Non-pigmented ciliary epithelial cell (primary cell): ENCODE results near the gene TRAT1.
"Not testable (repeated sequence)": the region's sequence is repeated elsewhere in the genome, so short reads cannot be mapped to it uniquely, and the experiment has no call there.

Experiments used
- DNase-seq: peaks from one replicate; pipeline ENCODE4 v3.0.0-alpha.2; 2010; ENCODE audit warnings: low read depth

TRAT1 gene

GRCh38 chr3:108822123-108822897 lies at the start of gene TRAT1:
Gene TRAT1 (plus strand): TSS chr3:108822786. CDS start chr3:108822928, 142 bp downstream.
- DNase-seq: no peak

GRCh38 chr3:108775649-108776048 lies 46.9 kb upstream of the TRAT1 start:
- DNase-seq: no peak

- DNase-seq: no peak
These were observed 43.1 kb upstream of the TRAT1 start for GRCh38 chr3:108779496-108779895.

- no peak for DNase-seq
These were observed 42.4 kb upstream of the TRAT1 start for GRCh38 chr3:108780235-108780634.

GRCh38 chr3:108791473-108791872 lies 31.1 kb upstream of the TRAT1 start:
- DNase-seq: no peak

GRCh38 chr3:108804437-108804836 lies 18.1 kb upstream of the TRAT1 start:
- peak; percentile 17 for DNase-seq

GRCh38 chr3:108804966-108805365 lies 17.6 kb upstream of the TRAT1 start:
- no peak for DNase-seq

- no peak for DNase-seq
These were observed 16.3 kb upstream of the TRAT1 start for GRCh38 chr3:108806316-108806715.

- peak; percentile 3 for DNase-seq
These were observed 4.2 kb upstream of the TRAT1 start for GRCh38 chr3:108818404-108818803.

- no peak for DNase-seq
These were observed 2.0 kb upstream of the TRAT1 start for GRCh38 chr3:108820586-108820985.

GRCh38 chr3:108823227-108823626 lies 641 bp downstream of the TRAT1 start:
- no peak for DNase-seq

- not testable (repeated sequence) for DNase-seq
These were observed 1.2 kb downstream of the TRAT1 start for GRCh38 chr3:108823803-108824202.

GRCh38 chr3:108826309-108827187 lies 4.0 kb downstream of the TRAT1 start:
- no peak for DNase-seq

- DNase-seq: no peak
These were observed 7.8 kb downstream of the TRAT1 start for GRCh38 chr3:108830381-108830780.

GRCh38 chr3:108830991-108831614 lies 8.5 kb downstream of the TRAT1 start:
- DNase-seq: no peak

GRCh38 chr3:108833611-108834010 lies 11.0 kb downstream of the TRAT1 start:
- no peak for DNase-seq

- DNase-seq: no peak
These were observed 12.0 kb downstream of the TRAT1 start for GRCh38 chr3:108834551-108834950.

- DNase-seq: no peak
These were observed 12.5 kb downstream of the TRAT1 start for GRCh38 chr3:108835101-108835500.

- no peak for DNase-seq
These were observed 15.8 kb downstream of the TRAT1 start for GRCh38 chr3:108838436-108838835.

GRCh38 chr3:108845709-108846293 lies 23.2 kb downstream of the TRAT1 start:
- no peak for DNase-seq

GRCh38 chr3:108847187-108847586 lies 24.6 kb downstream of the TRAT1 start:
- no peak for DNase-seq

GRCh38 chr3:108849075-108849474 lies 26.5 kb downstream of the TRAT1 start:
- DNase-seq: no peak
